Left cardiac atrium (tissue), 4 donors: Measurements from ENCODE around the gene UBE2E1. TPM values are rescaled to one million over a fixed set of nuclear protein-coding genes. Genes with fewer than 3 reads are reported as not detected.

ENCODE experiments used
- ATAC-seq, 2 donors: fragments of 200-7000 bp; cut with Tn5 transposase; one replicate each; pipeline ENCODE4 v1.9.1; 2020; ENCODE audit warnings: mild to moderate bottlenecking in 2 of 2, moderate library complexity in 2 of 2
- DNase-seq: peaks from one replicate; pipeline ENCODE4 v3.0.0-alpha.2; 2020
- intact Hi-C, 2 donors: fragments of 100-400 bp; cut with DNase I; formaldehyde crosslinking; loops; one replicate each; pipeline versions ENCODE4 v1.14.1 to v1.15.1; 2022 to 2023
- long read RNA-seq: library from polyadenylated mRNA; unstranded; transcript quantifications from one replicate; pipeline ENCODE4 v2.0.0, GENCODE V29; 2021
- total RNA-seq, 2 donors: library from RNA; stranded (reverse); fragmentation: NEBNext Ultra II Directional; extraction: Animal tissue kit (Norgen Biotek cat#: 25700); gene quantifications; one replicate each; pipeline ENCODE4 v1.2.1, GENCODE V29; 2021
- donor health status: DM: no; HTN: yes; CAD: no.
- donor health status: DM: no; HTN: yes; CAD: no; lungs with severe emphysema.
- donor health status: DM: yes; HTN: yes; CAD: no.
- donor health status: Dilated cardiomyopathy.

Gene UBE2E1
- 10 to 100 TPM; 51.8 to 54.7 TPM for total RNA-seq
- long read RNA-seq, partial matches to known transcripts: 1 of 1 reads
- long read RNA-seq, other reads (novel, unspliced or antisense): 0 of 1 reads

DNA sequence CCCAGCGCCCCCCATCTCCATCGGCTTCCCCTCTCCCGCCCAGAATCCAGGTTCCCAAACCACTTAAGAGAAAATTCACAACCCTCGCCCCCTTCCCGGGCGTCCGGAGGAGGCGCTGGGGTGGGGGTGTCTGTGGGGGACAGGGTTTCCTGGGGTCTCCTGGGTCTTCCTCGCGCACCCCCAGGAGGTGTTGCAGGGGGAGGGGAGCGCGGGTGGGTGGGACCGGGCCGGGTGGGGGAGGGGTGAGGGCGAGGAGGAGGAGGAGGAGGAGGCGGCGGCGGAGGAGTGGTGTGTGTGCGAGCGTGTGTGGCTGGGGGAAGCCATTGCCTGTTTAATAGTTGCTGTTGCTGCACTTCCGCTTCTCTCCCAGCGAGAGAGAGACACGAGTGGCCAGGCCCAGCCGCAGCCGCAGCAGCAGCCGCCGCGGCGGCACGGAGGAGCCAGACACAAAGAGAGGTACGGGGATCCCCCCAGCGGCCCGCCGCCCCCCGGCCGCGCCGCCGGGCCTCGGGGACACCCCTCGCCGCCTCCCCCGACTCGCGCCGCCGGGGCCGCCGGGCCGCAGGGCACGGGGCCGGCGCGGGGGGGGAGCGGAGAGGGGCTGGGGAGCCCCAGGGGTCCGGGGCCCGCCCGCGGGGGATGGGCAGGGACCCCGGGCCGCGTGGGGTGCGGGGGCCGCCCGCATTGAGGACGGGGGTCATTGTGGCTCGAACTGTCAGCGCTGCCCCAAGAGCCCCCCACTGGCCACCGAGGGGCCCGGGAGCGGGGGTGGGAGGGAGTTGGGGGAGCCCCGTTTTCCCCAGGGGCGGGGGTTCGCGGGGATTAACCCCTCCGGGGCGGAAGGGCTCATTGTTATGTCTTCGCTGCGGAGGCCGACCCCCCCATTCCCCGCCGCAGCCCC lies at the start of gene UBE2E1:
Gene UBE2E1, plus strand, starts transcription at position 323 of the 901 bp plus-strand sequence. CDS start 1,315 bp downstream, outside the sequence.
- ATAC-seq (peak; percentile 78 to 82), DNase-seq (peak; percentile 86)
- intact Hi-C loops: loop anchor here in 1 of 2 donors (10.0 kb wide), 1 partner anchor 601 kb away; the partner anchor contains the start of gene UBE2E2

GRCh38 chr3:23756206-23756840 lies 49.4 kb upstream of the UBE2E1 start:
- intact Hi-C loops: no loop called here
- peak in 1 of 2 donors; percentile 81 for ATAC-seq
- DNase-seq: no peak

GRCh38 chr3:23758253-23758838 lies 47.4 kb upstream of the UBE2E1 start:
- intact Hi-C loops: no loop called here
- ATAC-seq (no peak), DNase-seq (no peak)

DNA sequence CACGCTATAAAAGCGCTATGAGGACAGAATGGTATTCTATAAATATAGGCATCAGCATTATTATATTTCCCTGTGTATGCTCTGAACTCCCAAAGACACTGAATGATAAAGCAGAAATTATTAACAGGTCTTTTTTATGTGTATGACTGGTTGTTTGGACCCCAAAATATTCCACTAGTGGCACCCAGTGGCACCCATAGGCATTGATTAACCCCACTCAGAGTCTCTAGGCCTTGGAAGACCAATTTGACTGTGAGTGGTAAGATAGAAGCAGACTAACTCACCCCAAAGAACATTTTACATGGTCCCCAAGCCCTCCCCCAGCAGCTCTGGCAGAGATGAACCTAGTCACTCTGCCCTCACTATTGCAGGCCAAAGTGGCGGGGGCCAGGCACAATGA lies 45.4 kb upstream of the UBE2E1 start:
- DNase-seq (no peak), ATAC-seq (no peak)
- intact Hi-C loops: no loop called here

DNA sequence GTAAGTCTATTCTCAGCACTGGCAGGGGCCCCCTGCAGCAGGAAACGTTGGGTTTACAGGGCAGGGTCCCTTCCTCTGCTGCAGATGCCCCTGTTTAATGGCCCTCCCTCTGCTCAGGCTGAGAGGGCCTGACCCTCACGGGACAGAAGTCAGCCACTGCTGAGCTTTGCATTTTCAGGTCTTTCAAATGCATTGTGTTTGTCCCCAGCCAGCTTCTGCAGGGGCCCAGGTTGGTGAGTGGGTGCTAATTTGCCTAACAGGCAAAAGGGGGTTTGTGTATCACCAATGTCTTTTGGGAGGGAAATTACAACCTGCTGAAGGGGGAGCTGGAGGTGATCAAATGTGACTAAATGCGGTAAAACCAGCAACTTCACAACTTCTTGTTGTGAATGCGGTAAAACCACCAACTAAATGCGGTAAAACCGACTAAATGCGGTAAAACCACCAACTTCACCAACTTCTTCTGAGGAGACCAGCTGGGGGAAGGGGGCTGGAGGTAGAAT lies 44.8 kb upstream of the UBE2E1 start:
- DNase-seq (no peak), ATAC-seq (no peak)
- intact Hi-C loops: no loop called here

DNA sequence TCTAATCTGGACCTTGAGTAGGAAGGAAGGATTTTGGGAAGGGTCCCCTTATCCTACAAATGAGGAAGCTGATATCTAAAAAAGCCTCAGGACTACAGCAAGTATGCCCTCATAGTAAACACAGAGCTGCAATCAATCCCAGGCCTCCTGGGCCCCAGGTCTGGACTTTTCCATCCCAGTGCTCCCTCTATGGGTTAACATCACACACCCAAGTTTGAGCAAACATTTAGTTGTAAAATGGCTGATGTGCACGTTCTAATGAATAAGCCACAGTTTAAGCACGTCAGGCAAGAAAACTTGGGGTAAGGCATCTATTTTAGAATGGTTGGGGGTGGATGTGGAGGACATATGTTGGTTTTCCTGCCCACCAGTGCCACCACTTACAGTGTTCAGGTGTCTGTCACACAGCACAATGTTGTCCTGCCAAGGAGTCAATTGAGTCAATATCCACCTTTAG lies 44.3 kb upstream of the UBE2E1 start:
- no peak for DNase-seq
- intact Hi-C loops: no loop called here
- ATAC-seq: peak; percentile 44 to 58

DNA sequence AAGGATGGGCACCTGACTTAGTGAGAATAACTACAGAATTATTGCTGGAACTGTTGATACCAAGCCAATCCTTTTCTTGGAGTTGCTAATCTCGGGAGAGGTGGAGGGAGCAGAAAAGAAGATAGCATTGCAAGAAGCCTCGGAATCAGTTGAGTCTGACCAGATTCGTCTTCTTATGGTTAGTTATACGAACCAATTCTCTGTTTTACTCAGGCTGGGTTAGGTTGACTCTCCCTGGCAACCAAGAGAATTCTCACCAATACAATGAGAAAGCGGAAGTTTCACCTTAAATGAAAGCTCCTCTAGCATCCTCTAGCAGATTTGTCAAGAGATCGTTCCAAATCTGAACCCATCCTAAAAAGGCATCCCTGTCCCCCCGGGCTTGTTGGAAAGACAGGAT lies 43.5 kb upstream of the UBE2E1 start:
- intact Hi-C loops: no loop called here
- no peak for ATAC-seq
- DNase-seq: no peak

DNA sequence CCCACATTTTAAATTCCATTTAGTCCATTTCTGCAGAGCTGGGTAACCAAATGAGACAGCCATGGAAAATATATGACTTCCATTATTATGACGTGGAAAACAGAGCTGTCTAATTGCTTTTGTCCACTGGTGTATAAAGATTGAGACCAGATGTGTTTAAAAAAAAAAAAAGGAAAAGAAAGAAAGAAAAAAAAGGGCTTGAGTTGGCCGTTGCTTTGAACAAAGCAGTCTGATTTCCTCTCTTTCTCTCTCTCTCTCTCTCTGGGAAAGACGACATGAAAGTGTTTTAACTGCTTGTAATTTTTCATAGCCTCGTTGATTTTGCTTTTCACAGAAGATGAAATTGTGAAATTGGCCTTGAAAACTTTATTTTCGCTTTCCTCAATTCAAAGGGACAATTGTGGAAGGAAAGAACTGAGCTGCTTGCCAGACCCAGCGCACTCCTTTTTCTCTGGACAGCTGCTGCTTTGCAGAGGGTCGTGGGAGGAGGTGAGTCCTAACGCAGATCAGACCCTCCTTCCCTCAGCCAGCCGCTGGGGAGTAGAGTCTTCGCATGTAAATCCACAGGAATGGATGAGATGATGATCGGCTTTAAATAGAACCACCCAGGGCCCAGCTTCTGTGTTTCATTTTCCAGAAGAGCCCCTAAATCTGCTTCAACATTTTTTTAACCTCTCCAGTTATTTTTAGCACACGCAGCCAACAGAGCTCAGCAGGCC lies 42.8 kb upstream of the UBE2E1 start:
- peak; percentile 44 to 47 for ATAC-seq
- intact Hi-C loops: no loop called here
- DNase-seq: no peak

GRCh38 chr3:23764407-23764806 lies 41.3 kb upstream of the UBE2E1 start:
- ATAC-seq: no peak
- DNase-seq: no peak
- intact Hi-C loops: no loop called here

DNA sequence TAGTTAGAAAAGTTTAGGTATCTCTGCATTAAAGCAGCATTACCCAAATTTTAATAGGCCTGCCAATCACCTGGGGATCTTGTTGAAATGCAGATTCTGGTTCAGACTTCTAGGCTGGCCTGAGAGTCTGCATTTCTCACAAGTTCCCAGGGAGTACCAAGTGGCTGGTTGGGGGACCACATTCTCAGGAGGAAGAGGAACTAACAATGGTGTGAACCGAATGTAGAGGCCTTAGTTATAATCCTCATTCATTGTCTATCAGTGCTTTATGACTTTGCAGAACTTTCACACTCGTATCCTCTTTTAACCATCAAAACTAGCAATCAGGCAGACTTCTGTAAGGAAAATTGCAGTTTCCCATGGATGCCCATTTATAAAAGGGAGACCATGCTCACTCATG lies 38.2 kb upstream of the UBE2E1 start:
- no peak for ATAC-seq
- intact Hi-C loops: no loop called here

DNA sequence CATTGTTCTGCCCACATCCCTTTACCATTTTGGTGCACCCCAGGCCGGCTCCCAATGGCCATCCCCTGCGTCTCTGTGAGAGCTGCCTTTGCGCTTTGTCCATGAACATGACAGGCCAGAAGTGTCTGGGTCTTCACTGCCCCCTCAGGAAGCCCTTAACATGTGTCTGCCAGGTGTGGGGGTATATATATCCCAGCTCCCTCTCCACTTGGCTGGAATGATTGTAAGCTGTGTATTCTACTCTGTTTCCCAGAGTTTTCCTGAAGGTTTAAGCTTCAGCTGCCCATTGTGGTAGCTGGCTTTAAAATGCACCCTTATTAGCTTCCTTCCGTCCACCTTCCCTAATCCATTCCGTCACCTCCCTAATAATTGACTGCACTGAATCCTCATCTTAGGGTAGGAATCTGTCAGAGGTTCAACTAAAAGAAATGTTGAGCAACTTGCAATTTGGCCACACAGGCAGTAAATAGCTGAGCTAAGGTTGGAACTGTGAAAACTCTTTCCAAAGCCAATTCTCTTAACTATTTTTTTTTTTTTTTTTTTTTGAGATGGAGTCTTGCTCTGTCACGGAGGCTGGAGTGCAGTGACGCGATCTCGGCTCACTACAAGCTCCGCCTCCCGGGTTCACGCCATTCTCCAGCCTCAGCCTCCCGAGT lies 30.4 kb upstream of the UBE2E1 start:
- intact Hi-C loops: no loop called here
- DNase-seq: no peak
- ATAC-seq: no peak

More for the DNA sequence above, 38.2 kb upstream of the UBE2E1 start:
- DNase-seq: no peak

GRCh38 chr3:23776352-23776891 lies 29.3 kb upstream of the UBE2E1 start:
- ATAC-seq: peak; percentile 75 to 81
- no peak for DNase-seq
- intact Hi-C loops: no loop called here

DNA sequence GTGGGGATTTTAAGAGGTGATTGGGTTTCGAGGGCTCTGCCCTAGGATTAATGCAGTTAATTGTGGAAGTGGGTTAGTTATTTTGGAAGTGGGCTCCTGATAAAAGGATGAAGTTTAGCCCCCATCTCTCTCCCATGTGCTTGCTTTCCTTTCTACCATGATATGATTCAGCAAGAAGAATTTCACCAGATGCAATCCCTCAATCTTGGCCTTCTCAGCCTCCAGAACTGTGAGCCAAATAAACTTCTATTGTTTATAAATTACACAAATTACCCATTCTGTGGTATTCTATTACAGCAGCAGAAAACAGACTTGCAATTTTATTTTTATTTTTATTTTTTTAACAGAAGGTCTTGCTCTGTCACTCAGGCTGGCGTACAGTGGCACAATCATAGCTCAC lies 27.3 kb upstream of the UBE2E1 start:
- ATAC-seq: no peak
- intact Hi-C loops: no loop called here
- DNase-seq: no peak

GRCh38 chr3:23779841-23780240 lies 25.9 kb upstream of the UBE2E1 start:
- no peak for ATAC-seq
- no peak for DNase-seq
- intact Hi-C loops: no loop called here

DNA sequence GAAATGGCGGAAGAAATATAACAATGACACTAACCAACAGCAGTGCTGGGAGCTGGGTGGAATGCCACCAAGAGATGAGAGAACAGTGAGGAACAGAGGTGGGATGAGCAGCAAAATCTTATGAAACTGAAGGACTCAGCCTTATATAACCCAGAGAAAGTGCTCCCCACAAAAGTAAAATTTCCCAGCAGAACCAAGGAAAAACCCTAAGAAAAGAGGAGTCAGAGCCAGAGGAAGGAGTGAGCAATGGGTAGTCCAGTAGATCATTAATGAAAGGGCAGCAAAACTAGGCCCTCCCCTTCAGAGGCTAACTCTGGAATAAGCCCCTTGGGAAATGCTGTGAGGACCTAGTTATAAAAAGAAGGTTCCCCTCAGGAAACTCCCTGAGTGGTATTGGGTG lies 24.7 kb upstream of the UBE2E1 start:
- ATAC-seq (no peak), DNase-seq (no peak)
- intact Hi-C loops: no loop called here

- no peak for DNase-seq
- no peak for ATAC-seq
- intact Hi-C loops: no loop called here
These were observed 23.9 kb upstream of the UBE2E1 start for GRCh38 chr3:23781871-23782270.

DNA sequence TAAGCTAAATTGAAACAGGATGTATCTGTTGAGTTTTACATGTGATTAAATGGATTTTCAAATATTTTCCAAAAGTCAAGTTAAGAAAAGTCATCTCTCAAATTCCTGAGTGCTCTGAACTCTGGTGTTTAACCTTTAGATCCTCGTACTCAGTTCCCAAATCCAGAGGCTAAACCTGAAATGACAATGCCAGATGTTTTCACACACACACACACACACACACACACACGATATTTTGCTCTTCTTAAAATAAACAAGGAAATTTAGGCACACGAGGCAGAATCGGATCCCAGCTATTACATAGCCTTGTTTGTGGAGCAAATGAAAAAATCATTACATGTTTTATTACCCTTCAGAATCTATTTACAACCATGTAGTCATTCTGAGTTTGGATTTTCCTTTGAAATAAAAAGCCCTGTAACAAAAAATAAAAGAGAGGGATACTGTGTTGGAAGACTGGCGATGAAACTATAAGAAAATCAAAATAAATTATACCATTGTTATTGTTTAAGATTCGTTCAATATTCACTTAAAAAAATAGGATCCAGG lies 20.6 kb upstream of the UBE2E1 start:
- DNase-seq (no peak), ATAC-seq (no peak)
- intact Hi-C loops: no loop called here

DNA sequence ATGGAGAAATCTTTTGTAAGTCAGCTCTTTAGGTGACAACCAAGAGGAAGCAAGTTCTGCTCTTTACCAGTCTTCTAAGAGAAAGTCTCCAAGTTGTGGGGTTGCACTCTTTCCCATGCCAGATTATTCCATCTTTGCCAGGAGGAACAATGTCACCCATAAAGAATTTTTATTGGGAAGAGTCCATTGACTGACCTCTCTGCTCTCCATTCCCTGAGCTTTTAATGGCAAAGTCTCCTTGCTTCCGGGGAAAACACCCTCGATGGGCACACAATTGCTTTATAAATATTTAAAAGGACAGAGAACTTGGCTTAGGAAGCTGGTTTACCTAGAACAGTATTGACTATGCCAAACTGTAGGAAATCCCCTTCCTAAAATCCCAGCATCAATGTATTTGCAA lies 19.9 kb upstream of the UBE2E1 start:
- intact Hi-C loops: no loop called here
- no peak for DNase-seq
- no peak for ATAC-seq
